Vagina (tissue), 2 donors: ENCODE data around the gene AMIGO1.

ENCODE experiments used
- POLR2A ChIP-seq, 2 donors: fragments of 450-650 bp; IDR thresholded peaks; one replicate each; pipeline ENCODE4 v1.6.1; 2017; ENCODE audit warnings: antibody characterized with exemption in 2 of 2, mild to moderate bottlenecking in 2 of 2, moderate library complexity in 2 of 2
- POLR2AphosphoS5 ChIP-seq, 2 donors: sonication (generic); formaldehyde crosslinking; IDR thresholded peaks; one replicate each; pipeline ENCODE4 v1.9.0; 2017; ENCODE audit warnings: antibody characterized with exemption in 2 of 2, mild to moderate bottlenecking in 2 of 2, low read depth in 1 of 2; ENCODE audit not compliant: insufficient read depth in 1 of 2
- TF ChIP-seq, protein P1 (sequence below), 3 experiments: fragments of 450-650 bp in 2 of 3; fragments of 200-600 bp in 1 of 3; sonication (generic) in 1 of 3; IDR thresholded peaks; one replicate each; pipeline ENCODE4 v1.5.1; 2017 to 2019; ENCODE audit warnings: antibody characterized with exemption in 3 of 3, mild to moderate bottlenecking in 2 of 3, moderate library complexity in 2 of 3

DNA sequence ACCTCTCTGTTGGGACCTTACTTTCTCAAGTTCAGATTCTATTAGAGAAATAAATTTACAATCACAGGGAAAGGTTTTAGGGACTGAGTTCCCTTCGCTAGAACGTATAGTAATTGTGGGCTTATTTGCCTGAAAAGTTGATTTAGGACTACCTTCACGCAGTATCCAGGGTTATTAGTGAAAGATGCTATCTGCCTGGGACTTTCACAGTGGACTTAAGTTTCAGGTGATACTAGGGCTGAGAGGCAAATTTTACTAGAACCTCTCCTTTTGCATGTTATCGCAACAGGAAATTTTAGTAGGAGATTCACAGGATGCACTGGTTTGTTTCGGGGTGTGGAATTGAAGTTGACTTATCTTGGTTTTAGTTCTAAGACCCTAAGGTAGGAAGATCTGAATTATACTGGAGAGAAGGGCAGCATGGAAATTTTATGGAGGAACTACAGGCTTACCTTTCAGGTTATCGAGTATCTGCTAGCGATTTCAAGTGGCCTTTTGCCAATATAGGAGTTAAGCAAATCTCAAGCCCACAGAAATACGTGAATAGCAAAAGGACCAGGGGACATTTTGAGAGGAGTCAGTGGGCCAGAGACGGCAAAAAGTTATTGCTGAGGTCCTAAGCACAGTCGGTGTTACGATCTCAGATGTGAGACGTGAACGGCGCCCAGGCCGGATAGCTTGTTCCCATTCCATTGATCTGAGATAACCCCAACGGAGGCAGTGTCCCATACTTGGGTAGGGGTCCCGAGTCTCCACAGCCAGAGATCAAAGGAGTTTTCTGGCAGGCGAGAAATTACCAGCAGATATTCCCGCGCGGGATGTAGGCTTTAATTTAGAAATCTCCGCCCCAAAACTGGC is 38.2 kb upstream of the AMIGO1 start:
- TF ChIP-seq, protein P1, sequence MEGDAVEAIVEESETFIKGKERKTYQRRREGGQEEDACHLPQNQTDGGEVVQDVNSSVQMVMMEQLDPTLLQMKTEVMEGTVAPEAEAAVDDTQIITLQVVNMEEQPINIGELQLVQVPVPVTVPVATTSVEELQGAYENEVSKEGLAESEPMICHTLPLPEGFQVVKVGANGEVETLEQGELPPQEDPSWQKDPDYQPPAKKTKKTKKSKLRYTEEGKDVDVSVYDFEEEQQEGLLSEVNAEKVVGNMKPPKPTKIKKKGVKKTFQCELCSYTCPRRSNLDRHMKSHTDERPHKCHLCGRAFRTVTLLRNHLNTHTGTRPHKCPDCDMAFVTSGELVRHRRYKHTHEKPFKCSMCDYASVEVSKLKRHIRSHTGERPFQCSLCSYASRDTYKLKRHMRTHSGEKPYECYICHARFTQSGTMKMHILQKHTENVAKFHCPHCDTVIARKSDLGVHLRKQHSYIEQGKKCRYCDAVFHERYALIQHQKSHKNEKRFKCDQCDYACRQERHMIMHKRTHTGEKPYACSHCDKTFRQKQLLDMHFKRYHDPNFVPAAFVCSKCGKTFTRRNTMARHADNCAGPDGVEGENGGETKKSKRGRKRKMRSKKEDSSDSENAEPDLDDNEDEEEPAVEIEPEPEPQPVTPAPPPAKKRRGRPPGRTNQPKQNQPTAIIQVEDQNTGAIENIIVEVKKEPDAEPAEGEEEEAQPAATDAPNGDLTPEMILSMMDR (IDR thresholded peaks at IDR 0.05): no peak
- TF ChIP-seq POLR2A (IDR thresholded peaks at IDR 0.05) (no peak), POLR2AphosphoS5 (IDR thresholded peaks at IDR 0.05; ENCODE audit: insufficient read depth in 1 of 2, low read depth in 1 of 2) (no peak)
